Measurements from ENCODE around the gene RLBP1. TPM values are rescaled to one million over a fixed set of nuclear protein-coding genes. Genes with fewer than 3 reads are reported as not detected.

The RLBP1 gene
- total RNA-seq, 4 donors from 2014 or later = not detected

DNA sequence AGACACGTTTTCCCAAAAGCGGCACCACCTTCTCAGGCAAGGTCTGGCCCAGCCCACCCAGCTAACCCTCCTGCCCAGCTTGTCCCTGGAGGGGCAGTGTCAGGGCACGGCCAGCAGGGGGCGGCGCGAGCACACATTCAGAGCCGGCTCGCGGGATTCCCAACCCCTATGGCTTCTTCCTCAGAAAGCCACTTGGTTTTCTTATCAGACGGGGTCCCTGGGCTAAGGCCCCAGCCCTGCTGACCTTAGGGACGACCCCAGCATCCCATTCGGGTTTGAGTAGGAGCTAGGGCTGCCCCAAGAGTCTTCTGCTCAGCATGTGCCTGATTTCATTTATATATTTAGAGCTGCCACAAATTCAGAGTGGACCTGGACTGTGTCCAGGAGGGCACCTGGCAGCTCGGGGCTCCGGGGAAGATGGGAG is 14.5 kb downstream of the RLBP1 start:
- Histone ChIP-seq H3K36me3 (no peaks in the 10 kb centered on the region), H3K27ac (no peak overlapping the region), H3K4me1 (peaks cover 0 to 9% (median 6%) of the 10 kb centered on the region in 3 donors), H3K27me3 (no peaks in the 10 kb centered on the region), H3K9me3 (no peaks in the 10 kb centered on the region), H3K4me3 (peak overlapping the region in 1 of 4 donors; percentile 51)
- intact Hi-C loops (cut with DNase I) = loop anchor here (10.0 kb wide), 1 partner anchor 228 kb away; no protein-coding TSS in a partner anchor
- 0 to 4% methylated on average over 5 to 7 of the region's 14 CpGs for WGBS, 2 donors
- TF ChIP-seq CTCF (IDR thresholded peaks at IDR 0.05) (peak; percentile 91 to 99 (median 94)), POLR2A (IDR thresholded peaks at IDR 0.05) (no peak)
- DNase-seq = peak; percentile 9

DNA sequence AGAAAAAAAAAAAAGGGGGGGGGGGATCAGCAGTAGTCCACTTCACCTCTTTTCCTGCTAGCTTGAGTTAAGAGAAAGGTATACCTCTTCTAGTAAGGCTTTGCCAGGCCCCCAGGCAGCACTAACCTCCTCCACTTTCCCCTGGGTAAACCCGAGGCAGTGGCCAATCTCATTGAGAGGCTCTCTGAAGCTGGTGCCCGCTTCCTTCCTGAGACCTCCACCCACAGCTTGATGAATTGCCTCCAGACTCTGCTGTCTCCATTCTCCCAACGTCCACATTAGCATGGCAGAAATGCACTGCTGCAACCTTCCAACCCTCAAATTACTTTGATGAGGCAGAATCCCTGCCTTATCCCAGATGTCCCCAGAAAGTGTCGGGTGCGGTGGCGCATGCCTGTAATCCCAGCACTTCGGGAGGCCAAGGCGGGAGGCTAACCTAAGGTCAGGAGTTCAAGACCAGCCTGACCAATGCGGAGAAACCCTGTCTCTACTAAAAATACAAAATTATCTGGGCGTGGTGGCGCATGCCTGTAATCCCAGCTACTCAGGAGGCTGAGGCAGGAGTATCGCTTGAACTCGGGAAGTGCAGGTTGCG is 15.3 kb downstream of the RLBP1 start:
- Histone ChIP-seq H3K27me3 (no peaks in the 10 kb centered on the region), H3K36me3 (no peaks in the 10 kb centered on the region), H3K4me3 (no peak overlapping the region), H3K9me3 (no peaks in the 10 kb centered on the region), H3K27ac (no peak overlapping the region), H3K4me1 (peaks cover 0 to 9% (median 6%) of the 10 kb centered on the region in 3 donors)
- TF ChIP-seq POLR2A (IDR thresholded peaks at IDR 0.05) = no peak
- TF ChIP-seq CTCF (IDR thresholded peaks at IDR 0.05) = no peak
- intact Hi-C loops (cut with DNase I) = loop anchor here (10.0 kb wide), 1 partner anchor 229 kb away; no protein-coding TSS in a partner anchor
- WGBS, 2 donors = 66 to 78% methylated on average over 6 to 14 of the region's 14 CpGs
- DNase-seq = no peak

DNA sequence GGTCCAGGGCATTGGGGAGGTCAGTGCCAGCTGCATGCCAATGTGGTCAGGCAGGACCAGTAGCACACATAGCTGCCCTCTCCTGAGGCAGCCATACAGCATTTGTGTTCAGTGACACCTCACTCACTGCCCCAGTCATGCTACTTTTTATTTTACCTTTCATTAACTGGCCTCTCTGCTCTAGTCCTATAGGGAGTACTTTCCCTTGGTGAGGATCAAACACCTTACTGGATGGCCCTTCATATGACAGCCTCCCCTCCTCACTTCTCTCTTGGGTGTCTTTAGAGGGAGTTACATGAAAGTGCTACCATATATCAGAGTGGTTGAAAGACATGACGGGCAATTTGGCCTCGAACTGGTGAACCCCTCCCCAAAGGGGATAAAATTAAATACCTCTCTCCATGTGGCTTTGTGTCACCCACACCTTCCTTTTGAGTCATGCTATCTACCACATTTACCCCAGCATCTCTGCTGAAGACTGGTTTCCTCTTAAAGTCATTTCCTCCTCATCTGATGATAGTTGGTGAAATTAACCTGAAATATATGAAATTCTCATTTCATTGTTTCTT is 17.6 kb downstream of the RLBP1 start:
- DNase-seq = no peak
- no peak overlapping the region for H3K27ac ChIP-seq
- intact Hi-C loops (cut with DNase I) = loop anchor here (10.0 kb wide), 1 partner anchor 231 kb away; no protein-coding TSS in a partner anchor
- no peaks in the 10 kb centered on the region for H3K27me3 ChIP-seq
- peaks cover 0 to 18% (median 7%) of the 10 kb centered on the region in 3 donors for H3K36me3 ChIP-seq
- no peak overlapping the region for H3K4me3 ChIP-seq
- H3K4me1 ChIP-seq = peaks cover 0 to 9% (median 6%) of the 10 kb centered on the region in 3 donors
- no peaks in the 10 kb centered on the region for H3K9me3 ChIP-seq
- no peak for TF ChIP-seq POLR2A (IDR thresholded peaks at IDR 0.05)
- TF ChIP-seq CTCF (IDR thresholded peaks at IDR 0.05) = no peak
- 41 to 47% methylated on average over 2 of the region's 2 CpGs for WGBS, 2 donors

DNA sequence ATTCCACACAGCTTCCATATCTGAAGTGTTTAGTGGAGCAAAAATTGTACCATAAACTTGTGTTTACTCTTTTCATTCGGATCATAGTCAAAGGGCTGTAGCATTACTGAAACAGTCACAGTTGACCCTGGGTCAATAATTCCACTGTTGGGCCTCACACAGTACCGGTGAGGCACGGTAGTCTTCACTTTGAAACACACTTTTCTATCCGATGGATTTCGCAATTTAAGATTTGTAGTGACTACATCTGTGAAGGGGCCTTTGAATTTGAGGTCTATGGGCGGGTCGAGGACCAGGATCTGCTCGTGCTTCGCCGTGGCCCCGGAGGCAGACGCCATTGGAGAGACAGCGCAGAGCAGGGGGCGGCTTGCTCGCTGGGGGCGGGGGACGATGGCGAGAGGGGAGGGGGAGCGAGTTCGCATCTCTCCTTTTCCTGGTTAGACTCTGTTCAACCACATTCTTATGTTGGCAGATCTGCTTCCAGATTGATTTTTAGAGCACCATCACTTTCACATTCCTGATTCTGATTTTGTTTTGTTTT is 19.8 kb downstream of the RLBP1 start:
- no peaks in the 10 kb centered on the region for H3K9me3 ChIP-seq
- DNase-seq = no peak
- H3K27ac ChIP-seq = no peak overlapping the region
- H3K36me3 ChIP-seq = peaks cover 0 to 24% (median 7%) of the 10 kb centered on the region in 3 donors
- H3K4me1 ChIP-seq = peaks cover 7 to 16% (median 13%) of the 10 kb centered on the region in 3 donors
- intact Hi-C loops (cut with DNase I) = loop anchor here (10.0 kb wide), 1 partner anchor 233 kb away; no protein-coding TSS in a partner anchor
- no peaks in the 10 kb centered on the region for H3K27me3 ChIP-seq
- TF ChIP-seq CTCF (IDR thresholded peaks at IDR 0.05) (no peak), POLR2A (IDR thresholded peaks at IDR 0.05) (no peak)
- no peak overlapping the region for H3K4me3 ChIP-seq
- 89 to 93% methylated on average over 8 to 16 of the region's 20 CpGs for WGBS, 2 donors

- peaks cover 0 to 35% (median 9%) of the 10 kb centered on the region in 3 donors for H3K36me3 ChIP-seq
- TF ChIP-seq POLR2A (IDR thresholded peaks at IDR 0.05) (no peak), CTCF (IDR thresholded peaks at IDR 0.05) (no peak)
- no peaks in the 10 kb centered on the region for H3K27me3 ChIP-seq
- intact Hi-C loops (cut with DNase I) = loop anchor here (10.0 kb wide), 1 partner anchor 235 kb away; no protein-coding TSS in a partner anchor
- H3K27ac ChIP-seq = no peak overlapping the region
- H3K9me3 ChIP-seq = no peaks in the 10 kb centered on the region
- H3K4me1 ChIP-seq = peaks cover 7 to 17% (median 16%) of the 10 kb centered on the region in 3 donors
- no peak for DNase-seq
- H3K4me3 ChIP-seq = no peak overlapping the region
- 79 to 88% methylated on average over 5 to 6 of the region's 12 CpGs for WGBS, 2 donors
These were observed 21.2 kb downstream of the RLBP1 start for GRCh38 chr15:89200182-89200581.

Measured in esophagus squamous epithelium (tissue), 5 donors.